DOHH2 (cell line): ENCODE data around the gene EFNA3.

ENCODE experiments used
- H3F3A ChIP-seq: fragments of 200-600 bp; sonication (generic), shearing (Covaris generic); 2 replicates; pipeline ENCODE4 v1.6.0; 2016; ENCODE audit warnings: antibody characterized with exemption, mild to moderate bottlenecking; ENCODE audit not compliant: control insufficient read depth, insufficient read depth
- H3K27ac ChIP-seq: fragments of 200-600 bp; sonication (generic); 2 replicates; pipeline ENCODE4 v1.5.1; 2014; ENCODE audit warnings: low read depth, mild to moderate bottlenecking, low read length, moderate library complexity
- H3K27me3 ChIP-seq: fragments of 200-600 bp; sonication (generic); 2 replicates; pipeline ENCODE4 v1.6.1; 2014; ENCODE audit warnings: mild to moderate bottlenecking, low read length, mixed read lengths; ENCODE audit not compliant: control insufficient read depth
- H3K36me3 ChIP-seq: fragments of 200-600 bp; sonication (generic); 2 replicates; pipeline ENCODE4 v1.6.1; 2014; ENCODE audit warnings: mild to moderate bottlenecking, low read length, moderate library complexity, mixed read lengths; ENCODE audit not compliant: control insufficient read depth
- H3K4me1 ChIP-seq: fragments of 200-600 bp; sonication (generic); 2 replicates; pipeline ENCODE4 v1.6.1; 2014; ENCODE audit warnings: mild to moderate bottlenecking, low read length, mixed read lengths; ENCODE audit not compliant: control insufficient read depth
- H3K4me2 ChIP-seq: fragments of 200-600 bp; sonication (generic); 2 replicates; pipeline ENCODE4 v1.6.0; 2014; ENCODE audit warnings: mild to moderate bottlenecking, low read length, moderate library complexity
- H3K4me3 ChIP-seq: fragments of 200-600 bp; sonication (generic); 2 replicates; pipeline ENCODE4 v1.5.1; 2014; ENCODE audit warnings: mild to moderate bottlenecking, low read length, mixed read lengths
- H3K79me2 ChIP-seq: fragments of 200-600 bp; sonication (generic); 2 replicates; pipeline ENCODE4 v1.6.1; 2014; ENCODE audit warnings: mild to moderate bottlenecking, low read length, mixed read lengths; ENCODE audit not compliant: control insufficient read depth
- H3K9me2 ChIP-seq: fragments of 200-600 bp; sonication (generic); replicated peaks from 2 replicates; pipeline ENCODE4 v1.6.1; 2014; ENCODE audit warnings: mild to moderate bottlenecking, low read length, mixed read lengths; ENCODE audit not compliant: control insufficient read depth
- H3K9me3 ChIP-seq: fragments of 200-600 bp; sonication (generic); 2 replicates; pipeline ENCODE4 v1.6.1; 2014; ENCODE audit warnings: antibody characterized with exemption, low read length, mixed read lengths; ENCODE audit not compliant: control insufficient read depth, insufficient read depth
- H4K20me1 ChIP-seq: fragments of 200-600 bp; sonication (generic); 2 replicates; pipeline ENCODE4 v1.6.0; 2014; ENCODE audit warnings: low read depth, mild to moderate bottlenecking, antibody characterized with exemption, low read length, moderate library complexity; ENCODE audit not compliant: control insufficient read depth, insufficient read depth
- CTCF ChIP-seq: fragments of 200-600 bp; sonication (generic); IDR thresholded peaks from one replicate; pipeline ENCODE4 v1.5.1; 2014; ENCODE audit warnings: antibody characterized with exemption, mild to moderate bottlenecking, low read depth, low read length; ENCODE audit not compliant: poor library complexity, severe bottlenecking
- EZH2phosphoT487 ChIP-seq: fragments of 200-600 bp; sonication (generic); IDR thresholded peaks from 2 replicates; pipeline ENCODE4 v1.6.1; 2017; ENCODE audit warnings: borderline replicate concordance, mild to moderate bottlenecking, antibody characterized with exemption, low read length, moderate library complexity, mixed read lengths

EFNA3 gene

GRCh38 chr1:155069551-155070157, 9.0 kb upstream of the EFNA3 start:
- no peaks in the 10 kb centered on the region for H3K27me3 ChIP-seq
- H3K4me2 ChIP-seq = peak overlapping the region; percentile 84
- H3K79me2 ChIP-seq = peaks cover 9% of the 10 kb centered on the region
- TF ChIP-seq CTCF (no peak), EZH2phosphoT487 (no peak)
- H3K27ac ChIP-seq = no peak overlapping the region
- peaks cover 70% of the 10 kb centered on the region for H3K4me1 ChIP-seq
- H4K20me1 ChIP-seq = 0 out of 2 replicates have a peak, but pooled peaks cover 2% of the 10 kb centered on the region
- H3K9me2 ChIP-seq = no peaks in the 10 kb centered on the region
- peaks cover 39% of the 10 kb centered on the region for H3K36me3 ChIP-seq
- no peaks in the 10 kb centered on the region for H3K9me3 ChIP-seq
- H3K4me3 ChIP-seq = no peak overlapping the region
- H3F3A ChIP-seq = peaks cover 19% of the 10 kb centered on the region

GRCh38 chr1:155070158-155070621, 8.4 kb upstream of the EFNA3 start:
- Histone ChIP-seq H3K27me3 (no peaks in the 10 kb centered on the region), H4K20me1 (no peaks in the 10 kb centered on the region), H3K4me3 (peak overlapping the region; percentile 68), H3K9me2 (no peaks in the 10 kb centered on the region), H3F3A (peaks cover 16% of the 10 kb centered on the region), H3K27ac (no peak overlapping the region), H3K36me3 (peaks cover 33% of the 10 kb centered on the region), H3K4me1 (peaks cover 70% of the 10 kb centered on the region), H3K9me3 (no peaks in the 10 kb centered on the region), H3K79me2 (peaks cover 3% of the 10 kb centered on the region), H3K4me2 (peak overlapping the region; percentile 84)
- TF ChIP-seq EZH2phosphoT487 (no peak), CTCF (no peak)

- peak overlapping the region; percentile 84 for H3K4me2 ChIP-seq
- no peaks in the 10 kb centered on the region for H3K9me2 ChIP-seq
- no peak for TF ChIP-seq EZH2phosphoT487
- peak; percentile 54 for TF ChIP-seq CTCF
- no peaks in the 10 kb centered on the region for H3K27me3 ChIP-seq
- no peaks in the 10 kb centered on the region for H4K20me1 ChIP-seq
- no peaks in the 10 kb centered on the region for H3K9me3 ChIP-seq
- peaks cover 16% of the 10 kb centered on the region for H3F3A ChIP-seq
- H3K27ac ChIP-seq = peak overlapping the region; percentile 28; the same call in 1 of the 2 replicates
- peaks cover 33% of the 10 kb centered on the region for H3K36me3 ChIP-seq
- H3K4me1 ChIP-seq = peaks cover 75% of the 10 kb centered on the region
- peak overlapping the region; percentile 68 for H3K4me3 ChIP-seq
- peaks cover 3% of the 10 kb centered on the region; the same call in 1 of the 2 replicates for H3K79me2 ChIP-seq
Measured at GRCh38 chr1:155070721-155071569, 7.7 kb upstream of the EFNA3 start.
